ENCODE measurements around the gene SOBP.
A peak's percentile ranks its signal among the peaks of the same experiment; 100 is the strongest.

Gene SOBP

DNA sequence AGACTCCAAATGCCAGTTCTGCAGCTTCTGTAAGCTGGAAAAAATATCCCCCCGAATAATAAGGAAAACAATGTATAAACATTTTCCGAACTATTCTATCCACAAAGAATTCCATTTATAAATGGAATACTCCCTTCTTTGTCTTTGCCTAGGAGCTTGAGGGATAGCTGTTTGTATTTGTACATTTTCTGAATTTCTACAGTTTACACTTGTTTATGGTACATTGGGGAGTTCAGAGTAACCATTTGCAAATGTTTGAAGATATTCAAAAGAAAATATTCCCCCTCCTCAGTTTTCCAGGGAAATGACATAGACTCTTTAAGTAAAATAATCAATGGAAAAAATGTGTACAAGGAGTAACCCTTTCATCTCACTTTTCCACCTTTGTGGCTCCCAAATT lies 149.6 kb downstream of the SOBP start:
- no peak for DNase-seq (ENCODE audit: low spot score)

GRCh38 chr6:107641071-107641470 lies 151.2 kb downstream of the SOBP start:
- no peak for DNase-seq (ENCODE audit: low spot score)

DNA sequence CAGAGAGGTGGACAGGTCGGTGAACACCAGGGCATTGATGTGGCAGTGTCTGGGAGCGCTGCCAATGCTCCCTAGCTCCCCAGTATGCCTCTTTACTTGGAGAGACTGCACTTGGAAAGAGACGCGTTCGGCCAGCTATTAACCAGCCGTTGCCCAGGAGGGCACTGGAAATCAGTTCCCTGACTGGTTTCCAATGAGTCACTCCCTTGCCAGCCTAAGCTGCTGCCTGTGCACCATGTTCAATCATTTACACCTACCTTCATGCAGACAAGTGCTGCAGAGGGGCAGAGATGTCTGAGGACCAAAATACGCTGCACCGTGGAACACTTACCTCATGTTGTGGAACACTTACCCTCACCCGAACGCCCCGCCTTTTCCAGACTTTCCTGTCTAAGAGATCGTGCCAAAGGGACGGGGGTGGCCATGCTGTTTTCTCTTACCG lies 151.6 kb downstream of the SOBP start:
- no peak for DNase-seq (ENCODE audit: low spot score)

GRCh38 chr6:107642095-107642860 lies 152.4 kb downstream of the SOBP start:
- no peak for DNase-seq (ENCODE audit: low spot score)

GRCh38 chr6:107642861-107643328 lies 153.0 kb downstream of the SOBP start:
- no peak for DNase-seq (ENCODE audit: low spot score)

DNA sequence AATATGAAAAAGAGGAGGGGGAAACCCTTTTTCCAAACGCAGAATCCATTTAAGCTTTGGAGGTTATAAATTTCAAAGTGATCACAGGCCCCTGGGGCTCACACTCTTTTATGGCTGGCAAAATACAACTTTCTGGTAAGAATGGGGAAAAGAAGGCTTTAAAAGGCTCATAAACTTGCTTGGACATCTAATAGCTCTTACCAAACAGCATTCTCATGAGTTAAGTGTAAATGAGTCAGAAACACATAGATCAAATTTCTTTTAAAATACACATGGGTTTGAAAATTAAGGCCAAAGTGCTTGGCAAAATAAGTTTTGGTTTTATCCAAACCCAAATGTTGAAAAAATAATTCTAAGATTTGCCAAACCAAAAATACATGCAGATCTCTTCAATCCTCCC lies 154.6 kb downstream of the SOBP start:
- DNase-seq (ENCODE audit: low spot score): no peak

GRCh38 chr6:107645740-107646139 lies 155.8 kb downstream of the SOBP start:
- no peak for DNase-seq (ENCODE audit: low spot score)

- DNase-seq (ENCODE audit: low spot score): no peak
Observed at GRCh38 chr6:107646176-107646575, 156.3 kb downstream of the SOBP start.

GRCh38 chr6:107646776-107647438 lies 157.0 kb downstream of the SOBP start:
- no peak for DNase-seq (ENCODE audit: low spot score)

DNA sequence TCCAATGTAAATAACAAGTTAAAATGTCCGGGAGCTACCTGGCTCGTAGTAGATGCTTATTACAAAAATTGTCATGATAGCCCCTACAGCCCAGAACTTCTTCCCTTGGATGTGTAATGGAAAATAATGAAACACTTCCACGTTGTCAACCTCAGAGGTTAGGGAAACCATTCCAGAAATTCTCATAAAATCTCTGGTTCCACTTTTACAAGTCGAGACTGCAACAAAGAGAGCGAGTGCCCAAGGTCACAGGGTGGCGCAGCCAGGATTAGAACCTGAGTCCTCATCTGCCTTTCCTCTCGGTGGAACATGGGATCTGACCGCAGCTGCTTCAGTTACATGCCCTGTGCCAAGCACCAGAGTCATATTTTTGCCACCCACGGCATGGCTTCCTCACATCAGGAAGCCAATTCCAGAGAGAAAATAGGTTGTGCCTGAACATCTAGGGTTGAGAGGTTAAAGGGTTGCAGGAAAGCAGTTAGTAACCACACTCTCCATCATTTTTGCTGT lies 157.6 kb downstream of the SOBP start:
- no peak for DNase-seq (ENCODE audit: low spot score)

DNA sequence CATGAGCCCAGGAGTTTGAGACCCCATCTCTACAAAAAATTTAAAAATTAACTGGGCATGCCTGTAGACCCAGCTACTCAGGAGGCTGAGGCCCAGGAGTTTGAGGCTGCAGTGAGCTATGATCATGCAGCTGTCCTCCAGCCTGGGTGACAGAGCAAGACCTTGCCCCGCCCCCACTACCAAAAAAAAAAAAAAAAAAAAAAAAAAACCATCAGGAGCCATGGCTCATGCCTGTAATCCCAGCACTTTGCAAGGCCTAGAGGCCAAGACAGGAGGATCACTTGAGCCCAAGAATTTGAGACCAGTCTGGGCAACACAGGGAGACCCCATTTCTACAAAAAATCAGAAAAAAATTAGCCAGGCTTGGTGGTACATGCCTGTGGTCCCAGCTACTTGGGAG lies 159.1 kb downstream of the SOBP start:
- no peak for DNase-seq (ENCODE audit: low spot score)

DNA sequence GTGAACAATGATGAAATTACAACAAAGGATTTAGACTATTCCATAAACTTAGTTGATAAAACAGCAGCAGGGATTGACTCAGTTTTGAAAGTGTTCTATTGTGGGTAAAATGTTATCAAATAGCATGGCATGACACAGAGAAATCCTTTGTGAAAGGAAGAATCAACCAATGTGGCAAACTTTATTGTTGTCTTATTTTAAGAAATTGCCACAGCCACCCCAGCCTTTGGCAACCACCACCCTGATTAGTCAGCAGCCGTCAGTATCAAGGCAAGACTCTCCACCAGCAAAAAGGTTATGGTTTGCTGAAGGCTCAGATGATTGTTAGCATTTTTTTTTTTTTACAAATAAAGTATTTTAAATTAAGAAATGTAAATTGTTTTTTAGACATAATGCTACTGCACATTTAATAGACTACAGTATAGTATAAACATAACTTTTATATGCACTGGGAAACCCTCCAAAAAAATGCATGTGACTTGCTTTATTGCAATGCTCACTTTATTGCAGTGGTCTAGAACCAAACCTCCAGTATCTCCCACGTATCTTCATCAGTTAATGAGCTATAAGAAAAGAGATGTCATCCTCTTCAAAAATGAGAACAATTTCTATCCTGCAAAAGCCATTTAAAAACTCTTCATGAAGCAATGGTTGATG lies 162.7 kb downstream of the SOBP start:
- DNase-seq (ENCODE audit: low spot score): no peak

DNA sequence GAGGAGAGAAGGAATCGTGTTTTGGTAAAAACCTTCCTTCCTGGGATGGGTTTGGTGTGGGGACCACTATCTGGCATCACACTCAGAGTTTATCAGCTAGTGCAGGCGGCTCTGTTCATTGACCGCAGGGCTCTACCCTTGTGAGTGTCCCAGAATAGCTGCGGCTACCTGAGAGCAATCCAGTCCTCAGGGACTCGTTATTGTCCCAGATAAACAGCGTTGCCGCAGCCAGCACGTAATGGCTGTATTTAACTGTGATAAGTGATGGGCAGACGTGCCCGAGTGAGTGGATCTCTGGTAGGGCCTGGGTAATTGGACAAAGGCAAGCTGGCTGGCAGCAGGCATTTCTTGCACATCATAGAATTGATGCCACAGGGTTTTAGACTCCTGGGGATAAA lies 163.3 kb downstream of the SOBP start:
- no peak for DNase-seq (ENCODE audit: low spot score)

GRCh38 chr6:107653861-107654394 lies 164.0 kb downstream of the SOBP start:
- DNase-seq (ENCODE audit: low spot score): no peak

DNA sequence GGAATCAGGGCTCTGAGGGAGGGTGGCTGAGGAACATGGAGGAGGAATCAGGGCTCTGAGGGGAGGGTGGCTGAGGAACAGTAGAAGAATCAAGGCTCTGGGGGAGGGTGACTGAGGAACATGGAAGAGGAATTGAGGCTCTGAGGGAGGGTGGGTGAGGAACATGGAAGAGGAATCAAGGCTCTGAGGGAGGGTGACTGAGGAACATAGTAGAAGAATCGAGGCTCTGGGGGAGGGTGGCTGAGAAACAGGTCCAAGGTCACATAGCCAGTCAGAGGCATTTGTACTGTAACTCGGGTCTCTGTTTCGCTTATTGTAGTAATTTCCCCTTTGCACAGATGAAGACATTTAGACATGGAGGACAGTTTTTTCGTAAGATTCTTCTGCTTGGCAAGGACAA lies 164.8 kb downstream of the SOBP start:
- DNase-seq (ENCODE audit: low spot score): no peak

GRCh38 chr6:107655245-107655644 lies 165.3 kb downstream of the SOBP start:
- DNase-seq (ENCODE audit: low spot score): no peak

DNA sequence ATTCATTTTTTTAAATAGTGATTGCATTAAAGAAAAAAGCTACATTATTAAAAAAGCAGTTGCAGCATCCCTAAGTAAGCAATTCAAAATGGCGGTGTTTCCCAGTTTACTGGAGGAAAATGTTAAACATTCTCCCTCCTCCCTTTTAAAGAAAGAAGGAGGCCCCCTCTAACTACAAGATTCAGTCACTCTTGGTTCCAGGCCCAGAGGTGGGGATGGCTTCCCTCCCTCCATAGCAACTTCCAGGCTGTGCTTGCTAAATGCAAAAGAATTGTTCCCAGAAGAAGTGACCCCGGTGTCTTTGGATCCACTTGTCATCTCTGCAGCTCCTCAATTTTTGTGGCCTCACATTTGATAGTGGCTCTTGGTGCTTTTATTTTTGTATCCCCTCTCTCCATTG lies 165.9 kb downstream of the SOBP start:
- DNase-seq (ENCODE audit: low spot score): no peak

DNA sequence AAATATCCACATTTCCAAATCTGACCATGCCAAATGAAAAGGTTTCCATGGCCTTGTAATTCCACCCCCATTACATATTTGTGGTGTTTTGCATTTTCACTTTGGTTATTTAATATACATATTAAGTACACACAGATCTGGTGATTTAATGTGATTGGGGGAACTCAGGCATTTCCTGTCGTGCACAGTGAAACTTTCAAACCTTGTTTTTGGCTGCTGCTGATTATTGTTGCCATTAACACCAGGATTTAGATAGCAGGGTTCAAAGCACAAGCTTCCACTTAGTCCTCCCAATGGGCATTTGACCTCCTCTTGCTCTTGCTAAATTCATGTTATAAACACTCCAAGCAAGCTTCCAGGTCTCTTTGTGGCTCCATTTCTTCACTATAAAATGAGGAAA lies 166.5 kb downstream of the SOBP start:
- no peak for DNase-seq (ENCODE audit: low spot score)

DNA sequence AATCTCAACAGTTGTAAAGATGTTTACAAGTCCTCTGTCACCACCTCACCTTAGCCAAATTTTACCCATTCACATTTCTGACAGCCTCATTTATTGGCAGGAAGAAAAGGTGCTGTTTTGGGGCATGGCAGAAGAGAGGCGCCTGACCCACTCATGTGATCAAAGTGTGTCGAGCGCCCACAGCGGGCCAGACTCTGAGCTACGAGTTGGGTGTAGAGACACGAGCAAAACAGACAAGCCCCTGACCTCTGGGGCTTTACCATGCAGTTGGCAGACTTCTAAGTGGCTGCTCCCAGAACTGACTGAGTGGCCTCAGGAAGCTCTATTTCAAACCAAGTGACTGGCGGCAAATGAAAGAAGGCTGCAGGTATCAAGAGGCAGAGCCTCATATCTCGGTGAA lies 167.0 kb downstream of the SOBP start:
- DNase-seq (ENCODE audit: low spot score): no peak

DNA sequence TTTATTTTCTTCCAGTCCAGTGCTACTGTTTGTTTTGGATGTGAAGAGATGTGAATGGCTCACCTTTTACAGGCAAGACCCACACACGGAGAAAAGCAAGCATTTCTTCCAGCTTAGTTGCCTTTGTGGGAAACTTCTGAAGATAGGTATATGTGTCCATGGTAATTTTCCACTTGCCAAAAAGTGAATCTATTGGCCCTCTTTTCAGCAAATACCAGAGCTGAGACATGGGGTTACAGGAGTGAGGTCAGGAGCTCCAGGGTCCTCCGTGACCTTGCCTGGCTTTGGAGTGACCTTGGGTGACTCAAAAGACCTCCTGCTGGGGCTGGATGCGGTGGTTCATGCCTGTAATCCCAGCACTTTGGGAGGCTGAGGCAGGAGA lies 167.4 kb downstream of the SOBP start:
- no peak for DNase-seq (ENCODE audit: low spot score)

DNA sequence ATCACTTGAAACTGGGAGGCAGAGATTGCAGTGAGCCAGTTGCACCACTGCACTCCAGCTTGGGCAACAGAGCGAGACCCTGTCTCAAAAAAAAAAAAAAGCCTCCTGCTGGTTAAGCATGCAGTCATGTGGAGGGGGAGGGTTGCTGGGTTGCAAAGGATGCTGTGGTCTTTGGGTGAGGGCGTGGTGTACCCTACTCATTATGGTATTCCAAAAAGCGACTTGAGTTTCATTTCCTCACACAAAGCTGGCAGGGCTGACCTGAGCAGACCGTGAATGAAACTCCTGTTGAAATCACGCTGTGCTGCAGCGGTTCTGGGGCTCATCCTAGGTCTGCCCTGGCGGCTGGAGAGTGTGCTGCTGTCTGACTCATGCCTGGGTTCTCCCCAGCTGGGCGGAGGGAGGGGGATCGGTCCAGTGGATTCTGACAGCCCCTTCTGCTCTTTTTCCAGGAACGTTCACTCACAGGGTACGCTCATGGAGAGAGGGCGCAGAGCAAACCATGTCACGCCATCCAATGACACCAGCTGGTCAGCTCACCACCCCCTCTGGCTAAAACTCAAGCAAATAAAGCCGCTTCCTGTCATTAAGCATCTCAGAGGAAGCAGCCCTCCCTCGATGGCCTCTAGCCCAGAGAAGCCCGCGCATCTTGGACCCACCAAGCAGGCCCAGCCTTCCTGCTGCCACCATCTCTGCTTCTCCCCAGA lies 168.0 kb downstream of the SOBP start:
- DNase-seq (ENCODE audit: low spot score): peak; percentile 38
